Measurements from ENCODE around the gene SMIM29. TPM values are rescaled to one million over a fixed set of nuclear protein-coding genes. Genes with fewer than 3 reads are reported as not detected.

SMIM29 gene
- total RNA-seq, 1 experiment from 2014 or later, result 25.1 TPM

- H3K27ac ChIP-seq (ENCODE audit: low read depth, low read length), result no peak overlapping the region
- no peak overlapping the region for H2AFZ ChIP-seq (ENCODE audit: low read depth, low read length, poor library complexity, severe bottlenecking)
- H4K20me1 ChIP-seq (ENCODE audit: insufficient read depth), result no peaks in the 10 kb centered on the region
- H3K36me3 ChIP-seq (ENCODE audit: control insufficient read depth in 1 of 2, insufficient read depth in 2 of 2, low read length in 2 of 2), result no peaks in the 10 kb centered on the region
- no peak overlapping the region for H3K4me2 ChIP-seq (ENCODE audit: low read length)
- H3K9me2 ChIP-seq (ENCODE audit: insufficient read depth), result no peaks in the 10 kb centered on the region
- intact Hi-C loops (cut with micrococcal nuclease), result no loop called here
- H3K4me1 ChIP-seq (ENCODE audit: control insufficient read depth in 1 of 2, insufficient read depth in 2 of 2, low read length in 2 of 2), result no peaks in the 10 kb centered on the region
- ATAC-seq (no peak), DNase-seq (ENCODE audit: low read depth, low spot score) (no peak)
- CTCF ChIA-PET, result no interaction called here
- RAD21 ChIA-PET (ENCODE audit: low non-redundant PET in 1 of 2, low total read pairs in 2 of 2, uncharacterized antibody in 2 of 2, unreplicated experiment in 2 of 2), result no interaction called here
- BruUV-seq (replicated peaks), result no TSS peak
- H3K27me3 ChIP-seq (ENCODE audit: insufficient read depth, low read length), result no peaks in the 10 kb centered on the region
- TF ChIP-seq SRF (IDR thresholded peaks at IDR 0.05; ENCODE audit: low read depth), result no peak
- TF ChIP-seq FOSL1 (IDR thresholded peaks at IDR 0.05; ENCODE audit: low read depth), result no peak
- TF ChIP-seq ELF1 (IDR thresholded peaks at IDR 0.05; ENCODE audit: borderline replicate concordance, low read depth), result no peak
- no peak for TF ChIP-seq ZBTB33 (IDR thresholded peaks at IDR 0.05; ENCODE audit: extremely low read depth, insufficient replicate concordance, low read length)
- TF ChIP-seq SIN3A (IDR thresholded peaks at IDR 0.05; ENCODE audit: low read depth), result no peak
- TF ChIP-seq CTCF (IDR thresholded peaks at IDR 0.05 in 2 of 3, conservative IDR thresholded peaks at IDR 0.05 in 1 of 3; ENCODE audit: borderline replicate concordance in 1 of 3, insufficient read depth in 1 of 3, low read depth in 2 of 3, low read length in 2 of 3), result no peak
- TF ChIP-seq ZFX (IDR thresholded peaks at IDR 0.05), result no peak
- TF ChIP-seq TCF7L2 (IDR thresholded peaks at IDR 0.05; ENCODE audit: borderline replicate concordance, extremely low read depth, insufficient read depth, insufficient read length), result no peak
- TF ChIP-seq POLR2A (IDR thresholded peaks at IDR 0.05; ENCODE audit: borderline replicate concordance, extremely low read depth, insufficient read depth, insufficient read length), result no peak
- no peak for TF ChIP-seq ZNF274 (IDR thresholded peaks at IDR 0.05; ENCODE audit: low read depth, low read length)
- TF ChIP-seq JUND (IDR thresholded peaks at IDR 0.05), result no peak
- no peak for TF ChIP-seq EZH2 (IDR thresholded peaks at IDR 0.05)
- POLR2A ChIA-PET, result no interaction called here
- H3K4me3 ChIP-seq (replicated peaks in 1 of 2; ENCODE audit: low read depth in 1 of 2, low read length in 2 of 2), result no peak overlapping the region
- H3K9ac ChIP-seq (ENCODE audit: low read length), result no peak overlapping the region
- H3K79me2 ChIP-seq (ENCODE audit: insufficient read depth, low read length), result no peaks in the 10 kb centered on the region
- H3K9me3 ChIP-seq (ENCODE audit: control insufficient read depth in 1 of 2, insufficient read depth in 1 of 2, low read depth in 1 of 2, low read length in 2 of 2), result no peaks in the 10 kb centered on the region
These were observed 24.5 kb upstream of the SMIM29 start for GRCh38 chr6:34273242-34273805.
